CD4-positive, alpha-beta T cell (primary cell): ENCODE measurements around the gene GPX4. TPM values are rescaled to one million over a fixed set of nuclear protein-coding genes. Genes with fewer than 3 reads are reported as not detected.

ENCODE experiments used
- ATAC-seq: fragments of 200-7000 bp; cut with Tn5 transposase; one replicate; pipeline ENCODE4 v1.10.0; 2022; ENCODE audit warnings: mild to moderate bottlenecking; ENCODE audit not compliant: poor library complexity
- CTCF ChIA-PET: fragments of 350-600 bp; sonication (Branson Sonifier 250); formaldehyde crosslinking; loops from one replicate; lab custom pipeline; 2021; ENCODE audit warnings: antibody characterized with exemption, inconsistent platforms; lab: Charles Lee
- POLR2A ChIA-PET: fragments of 350-600 bp; sonication (Branson Sonifier 250); formaldehyde crosslinking; loops from one replicate; lab custom pipeline; 2021; ENCODE audit warnings: antibody characterized with exemption, inconsistent platforms; lab: Charles Lee
- DNase-seq, 14 experiments: peaks; one replicate each; pipeline ENCODE4 v3.0.0-alpha.2; 2013 to 2020; ENCODE audit warnings: mixed read lengths in 2 of 14
- H3K27ac ChIP-seq, 2 donors: one replicate each; pipeline versions ENCODE4 v1.5.1 to v1.7.0; 2013; ENCODE audit warnings: low read length in 2 of 2, low read depth in 1 of 2, mild to moderate bottlenecking in 1 of 2
- H3K27me3 ChIP-seq, 2 experiments: 1 replicate in 1 of 2; 2 replicates in 1 of 2; pipeline versions ENCODE4 v1.6.1 to v1.7.0; 2013; ENCODE audit warnings: low read length in 2 of 2, control low read depth in 1 of 2, mild to moderate bottlenecking in 1 of 2, moderate library complexity in 1 of 2; ENCODE audit not compliant: insufficient read depth in 2 of 2, control insufficient read depth in 1 of 2
- H3K36me3 ChIP-seq: one replicate; pipeline ENCODE4 v1.6.1; 2013; ENCODE audit warnings: low read length, control low read depth; ENCODE audit not compliant: insufficient read depth
- H3K4me1 ChIP-seq: one replicate; pipeline ENCODE4 v1.6.1; 2013; ENCODE audit warnings: low read length, control low read depth; ENCODE audit not compliant: insufficient read depth
- H3K4me3 ChIP-seq: one replicate; pipeline ENCODE4 v1.5.1; 2013; ENCODE audit warnings: mild to moderate bottlenecking, low read length, moderate library complexity
- H3K9me3 ChIP-seq, 2 experiments: 1 replicate in 1 of 2; 2 replicates in 1 of 2; pipeline versions ENCODE4 v1.6.1 to v1.7.0; 2013; ENCODE audit warnings: low read length in 2 of 2, mild to moderate bottlenecking in 2 of 2, control low read depth in 1 of 2, moderate library complexity in 1 of 2; ENCODE audit not compliant: control insufficient read depth in 1 of 2, insufficient read depth in 1 of 2
- H3K27ac Mint-ChIP-seq: one replicate; pipeline ENCODE4 v1.8.0; 2020; ENCODE audit warnings: mixed read lengths
- H3K27me3 Mint-ChIP-seq: one replicate; pipeline ENCODE4 v1.8.0; 2021; ENCODE audit warnings: mixed read lengths
- H3K36me3 Mint-ChIP-seq: one replicate; pipeline ENCODE4 v1.8.0; 2021; ENCODE audit warnings: low read depth, mixed read lengths
- H3K4me1 Mint-ChIP-seq: one replicate; pipeline ENCODE4 v1.8.0; 2021; ENCODE audit warnings: low read depth, mixed read lengths
- H3K4me3 Mint-ChIP-seq: one replicate; pipeline ENCODE4 v1.8.0; 2020; ENCODE audit warnings: mild to moderate bottlenecking, mixed read lengths
- H3K9me3 Mint-ChIP-seq: one replicate; pipeline ENCODE4 v1.8.0; 2020; ENCODE audit warnings: mixed read lengths
- CTCF ChIP-seq: fragments of 200-600 bp; IDR thresholded peaks from one replicate; pipeline ENCODE4 v1.8.0; 2022; ENCODE audit warnings: antibody characterized with exemption, mild to moderate bottlenecking
- intact Hi-C, 2 experiments: fragments of 100-400 bp; cut with DNase I in 1 of 2; cut with micrococcal nuclease in 1 of 2; formaldehyde crosslinking; loops; one replicate each; pipeline versions ENCODE4 v1.15.1 to v1.9.0; 2023 to 2025; cut with DNase I, micrococcal nuclease
- total RNA-seq, 174 experiments: library from RNA in 2 of 174; stranded (reverse) in 2 of 174; gene quantifications; one replicate each; pipeline ENCODE4 v1.2.3 and lab custom pipeline; 2021 to 2026

The GPX4 gene
- total RNA-seq, 2 experiments from 2014 or later: 174 to 175 TPM

- intact Hi-C loops: loop anchor here in 1 of 2 experiments (10.0 kb wide), 1 partner anchor 314 kb away; the partner anchor contains the start of gene PTBP1
- no peak overlapping the region for H3K4me3 ChIP-seq
- ChIA-PET CTCF (no interaction called here), POLR2A (interaction anchor here (0.7 kb wide), 1 partner anchor 160 kb away, joined by 3 read pairs; the partner anchor contains the start of gene CIRBP)
- Mint-ChIP-seq H3K4me3 (no peak overlapping the region), H3K27me3 (no peaks in the 10 kb centered on the region), H3K4me1 (no peaks in the 10 kb centered on the region), H3K36me3 (peaks cover 21% of the 10 kb centered on the region), H3K9me3 (no peaks in the 10 kb centered on the region), H3K27ac (no peak overlapping the region)
- ATAC-seq: no peak
- H3K9me3 ChIP-seq: peaks cover 0 to 4% of the 10 kb centered on the region in 2 experiments
- H3K27me3 ChIP-seq: no peaks in the 10 kb centered on the region
- peak in 2 of 14 experiments; percentile 5 to 53 for DNase-seq
- TF ChIP-seq CTCF: no peak
- H3K27ac ChIP-seq: no peak overlapping the region
- peaks cover 34% of the 10 kb centered on the region for H3K4me1 ChIP-seq
- peaks cover 65% of the 10 kb centered on the region for H3K36me3 ChIP-seq
Measured at GRCh38 chr19:1109032-1109551, 5.3 kb downstream of the GPX4 start.

GRCh38 chr19:1109697-1110671 is 6.2 kb downstream of the GPX4 start:
- Histone ChIP-seq H3K27ac (no peak overlapping the region), H3K36me3 (peaks cover 69% of the 10 kb centered on the region), H3K4me1 (peaks cover 32% of the 10 kb centered on the region), H3K4me3 (no peak overlapping the region), H3K9me3 (peaks cover 0 to 4% of the 10 kb centered on the region in 2 experiments), H3K27me3 (no peaks in the 10 kb centered on the region)
- Mint-ChIP-seq H3K4me3 (no peak overlapping the region), H3K36me3 (peaks cover 21% of the 10 kb centered on the region), H3K27ac (no peak overlapping the region), H3K4me1 (no peaks in the 10 kb centered on the region), H3K27me3 (no peaks in the 10 kb centered on the region), H3K9me3 (no peaks in the 10 kb centered on the region)
- no peak for TF ChIP-seq CTCF
- no peak for ATAC-seq
- POLR2A ChIA-PET: interaction anchor here (0.7 kb wide), 1 partner anchor 159 kb away, joined by 3 read pairs; the partner anchor contains the start of gene CIRBP
- DNase-seq: peak in 1 of 14 experiments; percentile 11
- CTCF ChIA-PET: no interaction called here
- intact Hi-C loops: loop anchor here (5.0 to 10.0 kb wide), 2 partner anchors 82 to 315 kb away; partner anchors contain the start of gene PTBP1 (in 1 of the 2)

- ChIA-PET POLR2A (interaction anchor here (1.4 kb wide), 1 partner anchor 80 kb away, joined by 5 read pairs; no protein-coding TSS in a partner anchor), CTCF (no interaction called here)
- intact Hi-C loops: loop anchor here (5.0 kb wide), 1 partner anchor 81 kb away; no protein-coding TSS in a partner anchor
- no peak for TF ChIP-seq CTCF
- ATAC-seq (no peak), DNase-seq (no peak)
- H3K4me3 Mint-ChIP-seq: no peak overlapping the region
- peaks cover 22% of the 10 kb centered on the region for H3K4me1 ChIP-seq
- H3K27me3 Mint-ChIP-seq: no peaks in the 10 kb centered on the region
- no peak overlapping the region for H3K27ac ChIP-seq
- no peaks in the 10 kb centered on the region for H3K27me3 ChIP-seq
- no peak overlapping the region for H3K4me3 ChIP-seq
- peaks cover 16% of the 10 kb centered on the region for H3K36me3 Mint-ChIP-seq
- peaks cover 0 to 4% of the 10 kb centered on the region in 2 experiments for H3K9me3 ChIP-seq
- no peaks in the 10 kb centered on the region for H3K9me3 Mint-ChIP-seq
- peaks cover 73% of the 10 kb centered on the region for H3K36me3 ChIP-seq
- no peaks in the 10 kb centered on the region for H3K4me1 Mint-ChIP-seq
- peak overlapping the region; percentile 9 for H3K27ac Mint-ChIP-seq
Measured at GRCh38 chr19:1110809-1111640, 7.2 kb downstream of the GPX4 start.
